Endodermal cell (in vitro differentiated cells): Measurements from ENCODE around the gene EBPL. TPM values are rescaled to one million over a fixed set of nuclear protein-coding genes. Genes with fewer than 3 reads are reported as not detected.
A peak's percentile ranks its signal among the peaks of the same experiment; 100 is the strongest.

Experiments used
- DNase-seq: peaks from one replicate; pipeline ENCODE4 v3.0.0-alpha.2; 2017
- H3K27ac ChIP-seq: 2 replicates; pipeline ENCODE4 v1.5.1; 2013; ENCODE audit warnings: mild to moderate bottlenecking, low read depth, low read length, moderate library complexity
- H3K27me3 ChIP-seq: 2 replicates; pipeline ENCODE4 v1.6.1; 2013; ENCODE audit warnings: mild to moderate bottlenecking, low read length, moderate library complexity; ENCODE audit not compliant: insufficient read depth, control insufficient read depth, poor library complexity, severe bottlenecking
- H3K36me3 ChIP-seq: 2 replicates; pipeline ENCODE4 v1.7.0; 2013; ENCODE audit warnings: mild to moderate bottlenecking, low read length, moderate library complexity; ENCODE audit not compliant: control insufficient read depth, insufficient read depth
- H3K4me1 ChIP-seq: one replicate; pipeline ENCODE4 v1.7.0; 2013; ENCODE audit warnings: low read length; ENCODE audit not compliant: control insufficient read depth, insufficient read depth
- H3K4me3 ChIP-seq: 2 replicates; pipeline ENCODE4 v1.5.1; 2013; ENCODE audit warnings: mild to moderate bottlenecking, low read length, moderate library complexity
- H3K9ac ChIP-seq: 2 replicates; pipeline ENCODE4 v1.6.1; 2013; ENCODE audit warnings: mild to moderate bottlenecking, low read length, moderate library complexity; ENCODE audit not compliant: poor library complexity, severe bottlenecking; ENCODE audit errors: extremely low read depth
- H3K9me3 ChIP-seq: 2 replicates; pipeline ENCODE4 v1.6.1; 2013; ENCODE audit warnings: mild to moderate bottlenecking, low read length, moderate library complexity; ENCODE audit not compliant: control insufficient read depth
- H3K27ac Mint-ChIP-seq: 2 replicates; pipeline ENCODE4 v1.8.0; 2020; ENCODE audit warnings: mixed read lengths
- H3K27me3 Mint-ChIP-seq: 2 replicates; pipeline ENCODE4 v1.8.0; 2021; ENCODE audit warnings: mild to moderate bottlenecking, mixed read lengths; ENCODE audit not compliant: insufficient read depth
- H3K36me3 Mint-ChIP-seq: 2 replicates; pipeline ENCODE4 v1.8.0; 2020; ENCODE audit warnings: low read depth, mixed read lengths
- H3K4me1 Mint-ChIP-seq: 2 replicates; pipeline ENCODE4 v1.8.0; 2020; ENCODE audit warnings: mixed read lengths
- H3K4me3 Mint-ChIP-seq: 2 replicates; pipeline ENCODE4 v1.8.0; 2020; ENCODE audit warnings: mild to moderate bottlenecking, moderate library complexity, mixed read lengths
- H3K9me3 Mint-ChIP-seq: 2 replicates; pipeline ENCODE4 v1.8.0; 2020; ENCODE audit warnings: mild to moderate bottlenecking, mixed read lengths
- WGBS, 2 experiments: methylation state at CpG; one replicate each; pipeline versions ENCODE4 v1.1.5 to v1.1.7; 2013; ENCODE audit warnings: missing lambda C conversion rate in 2 of 2, mixed read lengths in 1 of 2; ENCODE audit not compliant: insufficient coverage in 1 of 2, insufficient read length in 1 of 2; 5-methylcytosine and 5-hydroxymethylcytosine counted together
- total RNA-seq, 2 donors: library from RNA; stranded (reverse); fragmentation: NEBNext Ultra II Directional in 1 of 2; extraction: Animal tissue kit (Norgen Biotek cat#: 25700) in 1 of 2; gene quantifications; 2 replicates in 1 of 2; 3 replicates in 1 of 2; pipeline ENCODE4 v1.2.1, GENCODE V29; 2021
- TF ChIP-seq, protein P1 (sequence below): fragments of 200-600 bp; sonication (generic); conservative IDR thresholded peaks from 2 replicates; pipeline ENCODE4 v1.5.0; 2021; ENCODE audit warnings: antibody characterized with exemption, mild to moderate bottlenecking

EBPL gene
- total RNA-seq, 2 donors from 2014 or later = 60.2 to 85.2 TPM

DNA sequence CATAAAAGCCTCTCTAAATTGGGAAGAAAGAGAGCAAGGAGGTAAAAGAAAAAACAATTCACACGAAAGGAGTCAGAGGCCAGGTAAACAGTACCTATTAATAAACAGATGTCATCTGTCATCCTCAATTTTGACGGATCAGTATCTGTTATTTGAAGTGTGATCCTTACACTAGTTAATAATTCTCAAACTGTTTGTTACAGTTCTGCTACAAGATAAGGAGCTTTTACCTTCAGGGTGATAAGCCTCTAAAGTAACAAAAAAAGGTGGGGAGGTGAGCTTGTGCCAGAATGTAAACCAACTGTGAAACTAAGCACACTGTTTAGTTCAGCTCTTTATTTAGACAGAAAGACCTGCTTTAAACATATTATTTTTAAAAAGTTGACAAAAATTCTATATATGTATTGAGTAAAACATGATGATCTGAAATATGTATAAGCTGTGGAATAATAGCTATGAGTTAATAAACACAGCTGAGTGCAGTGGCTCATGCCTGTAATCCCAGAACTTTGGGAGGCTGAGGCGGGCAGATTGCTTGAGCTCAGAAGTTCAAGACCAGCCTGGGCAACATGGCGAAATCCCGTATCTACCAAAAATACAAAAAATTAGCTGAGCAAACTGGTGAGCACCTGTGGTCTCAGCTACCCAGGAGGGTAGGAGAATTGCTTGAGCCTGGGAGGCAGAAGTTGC is 48.4 kb upstream of the EBPL start:
- no peak overlapping the region for H3K27ac ChIP-seq
- Mint-ChIP-seq H3K36me3 (peaks cover 37% of the 10 kb centered on the region), H3K27me3 (no peaks in the 10 kb centered on the region), H3K4me1 (peaks cover 21% of the 10 kb centered on the region), H3K27ac (peak overlapping the region; percentile 68), H3K9me3 (no peaks in the 10 kb centered on the region), H3K4me3 (no peak overlapping the region)
- TF ChIP-seq, protein P1, sequence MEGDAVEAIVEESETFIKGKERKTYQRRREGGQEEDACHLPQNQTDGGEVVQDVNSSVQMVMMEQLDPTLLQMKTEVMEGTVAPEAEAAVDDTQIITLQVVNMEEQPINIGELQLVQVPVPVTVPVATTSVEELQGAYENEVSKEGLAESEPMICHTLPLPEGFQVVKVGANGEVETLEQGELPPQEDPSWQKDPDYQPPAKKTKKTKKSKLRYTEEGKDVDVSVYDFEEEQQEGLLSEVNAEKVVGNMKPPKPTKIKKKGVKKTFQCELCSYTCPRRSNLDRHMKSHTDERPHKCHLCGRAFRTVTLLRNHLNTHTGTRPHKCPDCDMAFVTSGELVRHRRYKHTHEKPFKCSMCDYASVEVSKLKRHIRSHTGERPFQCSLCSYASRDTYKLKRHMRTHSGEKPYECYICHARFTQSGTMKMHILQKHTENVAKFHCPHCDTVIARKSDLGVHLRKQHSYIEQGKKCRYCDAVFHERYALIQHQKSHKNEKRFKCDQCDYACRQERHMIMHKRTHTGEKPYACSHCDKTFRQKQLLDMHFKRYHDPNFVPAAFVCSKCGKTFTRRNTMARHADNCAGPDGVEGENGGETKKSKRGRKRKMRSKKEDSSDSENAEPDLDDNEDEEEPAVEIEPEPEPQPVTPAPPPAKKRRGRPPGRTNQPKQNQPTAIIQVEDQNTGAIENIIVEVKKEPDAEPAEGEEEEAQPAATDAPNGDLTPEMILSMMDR = no peak
- 85 to 100% methylated on average over 2 to 5 of the region's 5 CpGs for WGBS, 2 experiments
- DNase-seq = no peak
- H3K36me3 ChIP-seq = peaks cover 42% of the 10 kb centered on the region
- H3K9me3 ChIP-seq = no peaks in the 10 kb centered on the region
- H3K27me3 ChIP-seq = no peaks in the 10 kb centered on the region
- H3K9ac ChIP-seq = no peak overlapping the region
- no peaks in the 10 kb centered on the region for H3K4me1 ChIP-seq
- no peak overlapping the region for H3K4me3 ChIP-seq

DNA sequence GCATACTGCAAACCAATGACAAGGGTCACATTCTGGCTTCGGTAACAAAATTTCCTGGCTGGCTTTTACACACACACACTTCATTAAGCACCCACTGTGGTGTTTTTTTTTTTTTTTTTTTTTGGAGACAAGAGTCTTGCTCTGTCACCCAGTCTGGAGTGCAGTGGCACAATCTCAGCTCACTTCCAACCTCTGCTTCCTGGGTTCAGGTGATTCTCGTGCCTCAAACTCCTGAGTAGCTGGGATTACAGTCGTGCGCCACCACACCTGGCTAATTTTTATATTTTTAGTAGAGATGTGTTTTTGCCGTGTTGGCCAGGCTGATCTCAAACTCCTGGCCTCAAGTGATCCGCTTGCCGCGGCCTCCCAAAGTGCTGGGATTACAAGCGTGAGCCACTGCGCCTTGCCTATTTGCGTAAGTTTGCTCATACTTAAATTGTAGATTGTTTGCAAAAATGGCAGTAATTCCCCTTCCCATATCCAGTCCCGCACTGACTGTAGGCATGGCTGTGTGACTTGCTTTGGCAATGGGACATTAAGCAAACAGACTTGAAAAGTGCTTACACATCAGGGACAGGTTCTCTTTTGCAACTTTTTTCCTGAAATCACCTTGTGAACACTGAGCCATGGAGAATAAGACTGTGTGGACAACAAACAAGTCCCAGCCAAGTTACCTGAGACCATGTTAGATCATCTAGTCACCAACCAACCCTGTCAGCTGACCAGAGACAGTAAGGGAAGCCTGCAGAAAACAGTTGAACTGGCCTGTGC is 42.1 kb upstream of the EBPL start:
- TF ChIP-seq, protein P1 = no peak
- Mint-ChIP-seq H3K4me3 (no peak overlapping the region), H3K9me3 (no peaks in the 10 kb centered on the region), H3K4me1 (no peaks in the 10 kb centered on the region), H3K27ac (peak overlapping the region; percentile 19), H3K27me3 (no peaks in the 10 kb centered on the region), H3K36me3 (peaks cover 26% of the 10 kb centered on the region)
- H3K9me3 ChIP-seq = no peaks in the 10 kb centered on the region
- H3K27ac ChIP-seq = no peak overlapping the region
- no peaks in the 10 kb centered on the region for H3K4me1 ChIP-seq
- H3K9ac ChIP-seq = no peak overlapping the region
- peaks cover 41% of the 10 kb centered on the region for H3K36me3 ChIP-seq
- no peaks in the 10 kb centered on the region for H3K27me3 ChIP-seq
- H3K4me3 ChIP-seq = no peak overlapping the region
- 90% methylated on average over 10 to 12 of the region's 12 CpGs for WGBS, 2 experiments
- DNase-seq = no peak

- no peaks in the 10 kb centered on the region for H3K27me3 ChIP-seq
- H3K36me3 Mint-ChIP-seq = peaks cover 39% of the 10 kb centered on the region
- H3K27ac ChIP-seq = no peak overlapping the region
- H3K4me1 ChIP-seq = no peaks in the 10 kb centered on the region
- H3K9me3 Mint-ChIP-seq = no peaks in the 10 kb centered on the region
- no peaks in the 10 kb centered on the region for H3K9me3 ChIP-seq
- H3K4me3 Mint-ChIP-seq = no peak overlapping the region
- no peak overlapping the region for H3K4me3 ChIP-seq
- TF ChIP-seq, protein P1 = no peak
- H3K36me3 ChIP-seq = peaks cover 44% of the 10 kb centered on the region
- DNase-seq = no peak
- H3K4me1 Mint-ChIP-seq = no peaks in the 10 kb centered on the region
- H3K27me3 Mint-ChIP-seq = no peaks in the 10 kb centered on the region
- H3K9ac ChIP-seq = no peak overlapping the region
- no peak overlapping the region for H3K27ac Mint-ChIP-seq
Measured at GRCh38 chr13:49731766-49732165, 40.5 kb upstream of the EBPL start.
